Measurements from ENCODE around the gene TCF25.

DNA sequence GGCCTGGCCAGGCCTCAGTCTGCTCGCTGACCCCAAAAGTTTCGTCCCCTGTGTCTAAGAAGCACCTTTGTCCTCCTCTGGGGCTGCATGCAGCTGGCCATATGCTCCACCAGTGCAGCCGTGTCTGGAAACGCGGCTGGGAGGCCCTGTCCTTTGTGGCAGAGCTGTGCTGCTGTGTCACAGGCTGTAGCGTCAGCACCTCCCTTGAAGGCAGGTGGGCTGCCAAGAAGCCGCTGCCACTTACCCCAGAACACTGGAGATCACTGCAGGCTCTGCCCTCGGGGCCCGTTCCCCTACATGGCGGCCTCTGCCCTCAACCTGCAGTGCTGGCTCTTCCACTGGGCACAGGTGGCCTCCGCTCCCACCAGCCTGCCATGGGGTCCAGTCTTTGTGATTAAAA is 29.6 kb downstream of the TCF25 start:
- TF ChIP-seq, protein P1, sequence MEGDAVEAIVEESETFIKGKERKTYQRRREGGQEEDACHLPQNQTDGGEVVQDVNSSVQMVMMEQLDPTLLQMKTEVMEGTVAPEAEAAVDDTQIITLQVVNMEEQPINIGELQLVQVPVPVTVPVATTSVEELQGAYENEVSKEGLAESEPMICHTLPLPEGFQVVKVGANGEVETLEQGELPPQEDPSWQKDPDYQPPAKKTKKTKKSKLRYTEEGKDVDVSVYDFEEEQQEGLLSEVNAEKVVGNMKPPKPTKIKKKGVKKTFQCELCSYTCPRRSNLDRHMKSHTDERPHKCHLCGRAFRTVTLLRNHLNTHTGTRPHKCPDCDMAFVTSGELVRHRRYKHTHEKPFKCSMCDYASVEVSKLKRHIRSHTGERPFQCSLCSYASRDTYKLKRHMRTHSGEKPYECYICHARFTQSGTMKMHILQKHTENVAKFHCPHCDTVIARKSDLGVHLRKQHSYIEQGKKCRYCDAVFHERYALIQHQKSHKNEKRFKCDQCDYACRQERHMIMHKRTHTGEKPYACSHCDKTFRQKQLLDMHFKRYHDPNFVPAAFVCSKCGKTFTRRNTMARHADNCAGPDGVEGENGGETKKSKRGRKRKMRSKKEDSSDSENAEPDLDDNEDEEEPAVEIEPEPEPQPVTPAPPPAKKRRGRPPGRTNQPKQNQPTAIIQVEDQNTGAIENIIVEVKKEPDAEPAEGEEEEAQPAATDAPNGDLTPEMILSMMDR (IDR thresholded peaks at IDR 0.05), result no peak
- TF ChIP-seq POLR2A (IDR thresholded peaks at IDR 0.05), result no peak
